Tibial artery (tissue), 4 donors: Measurements from ENCODE around the gene TOX2.

Experiments
- DNase-seq, 2 donors: peaks; one replicate each; pipeline ENCODE4 v3.0.0-alpha.2; 2019
- H3K27ac ChIP-seq, 2 donors: fragments of 200-600 bp; sonication (generic) in 1 of 2; 1 replicate in 1 of 2; 2 replicates in 1 of 2; pipeline ENCODE4 v1.5.1; 2018 to 2019; ENCODE audit warnings: mild to moderate bottlenecking in 1 of 2
- H3K27me3 ChIP-seq, 2 donors: fragments of 200-600 bp; sonication (generic) in 1 of 2; one replicate each; pipeline versions ENCODE4 v1.5.1 to v1.6.0; 2016 to 2019
- H3K36me3 ChIP-seq, 3 donors: fragments of 200-600 bp; sonication (generic) in 2 of 3; one replicate each; pipeline ENCODE4 v1.5.1; 2016 to 2019; ENCODE audit warnings: mild to moderate bottlenecking in 2 of 3
- H3K4me1 ChIP-seq, 4 donors: fragments of 200-600 bp; sonication (generic) in 2 of 4; 1 replicate in 3 of 4; 2 replicates in 1 of 4; pipeline ENCODE4 v1.5.1; 2016 to 2019
- H3K4me3 ChIP-seq, 2 donors: fragments of 200-600 bp; sonication (generic) in 1 of 2; 1 replicate in 1 of 2; 2 replicates in 1 of 2; pipeline ENCODE4 v1.5.1; 2018 to 2019; ENCODE audit warnings: mild to moderate bottlenecking in 2 of 2
- H3K9me3 ChIP-seq, 3 donors: fragments of 200-600 bp; sonication (generic) in 1 of 3; one replicate each; pipeline ENCODE4 v1.5.1; 2016 to 2019
- intact Hi-C: fragments of 100-400 bp; cut with DNase I; formaldehyde crosslinking; loops from one replicate; pipeline ENCODE4 v1.15.0; 2023; ENCODE audit warnings: low total_unique reads
- TF ChIP-seq, protein P1 (sequence below), 2 experiments: fragments of 200-600 bp in 1 of 2; fragments of 450-650 bp in 1 of 2; IDR thresholded peaks; one replicate each; pipeline ENCODE4 v1.5.1; 2017 to 2019; ENCODE audit warnings: antibody characterized with exemption in 2 of 2, mild to moderate bottlenecking in 1 of 2, moderate library complexity in 1 of 2

Gene TOX2

DNA sequence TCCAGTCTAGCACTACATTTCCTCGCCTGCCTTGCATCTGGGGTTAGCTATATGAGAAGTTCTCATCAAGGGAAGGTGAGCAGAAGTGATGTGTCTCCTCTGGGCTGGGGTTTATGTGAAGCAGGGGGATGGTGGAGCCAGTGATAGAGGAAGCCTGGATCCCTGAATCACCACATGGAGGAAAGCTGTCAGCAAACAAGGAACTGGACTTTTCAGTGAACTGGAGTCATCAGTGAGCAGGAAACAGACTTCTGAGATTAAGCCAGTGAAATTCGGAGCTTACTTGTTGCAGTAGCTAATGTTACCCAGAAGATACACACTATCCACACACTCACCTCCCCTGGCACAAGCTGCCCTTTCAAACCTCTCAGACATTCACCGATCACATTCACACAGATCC, 13.4 kb upstream of the TOX2 start:
- no peak for DNase-seq
- Histone ChIP-seq H3K36me3 (no peaks in the 10 kb centered on the region), H3K27me3 (no peaks in the 10 kb centered on the region), H3K4me1 (no peaks in the 10 kb centered on the region), H3K4me3 (no peak overlapping the region), H3K9me3 (no peaks in the 10 kb centered on the region), H3K27ac (no peak overlapping the region)
- intact Hi-C loops, result no loop called here
- TF ChIP-seq, protein P1, sequence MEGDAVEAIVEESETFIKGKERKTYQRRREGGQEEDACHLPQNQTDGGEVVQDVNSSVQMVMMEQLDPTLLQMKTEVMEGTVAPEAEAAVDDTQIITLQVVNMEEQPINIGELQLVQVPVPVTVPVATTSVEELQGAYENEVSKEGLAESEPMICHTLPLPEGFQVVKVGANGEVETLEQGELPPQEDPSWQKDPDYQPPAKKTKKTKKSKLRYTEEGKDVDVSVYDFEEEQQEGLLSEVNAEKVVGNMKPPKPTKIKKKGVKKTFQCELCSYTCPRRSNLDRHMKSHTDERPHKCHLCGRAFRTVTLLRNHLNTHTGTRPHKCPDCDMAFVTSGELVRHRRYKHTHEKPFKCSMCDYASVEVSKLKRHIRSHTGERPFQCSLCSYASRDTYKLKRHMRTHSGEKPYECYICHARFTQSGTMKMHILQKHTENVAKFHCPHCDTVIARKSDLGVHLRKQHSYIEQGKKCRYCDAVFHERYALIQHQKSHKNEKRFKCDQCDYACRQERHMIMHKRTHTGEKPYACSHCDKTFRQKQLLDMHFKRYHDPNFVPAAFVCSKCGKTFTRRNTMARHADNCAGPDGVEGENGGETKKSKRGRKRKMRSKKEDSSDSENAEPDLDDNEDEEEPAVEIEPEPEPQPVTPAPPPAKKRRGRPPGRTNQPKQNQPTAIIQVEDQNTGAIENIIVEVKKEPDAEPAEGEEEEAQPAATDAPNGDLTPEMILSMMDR (IDR thresholded peaks at IDR 0.05), result no peak

DNA sequence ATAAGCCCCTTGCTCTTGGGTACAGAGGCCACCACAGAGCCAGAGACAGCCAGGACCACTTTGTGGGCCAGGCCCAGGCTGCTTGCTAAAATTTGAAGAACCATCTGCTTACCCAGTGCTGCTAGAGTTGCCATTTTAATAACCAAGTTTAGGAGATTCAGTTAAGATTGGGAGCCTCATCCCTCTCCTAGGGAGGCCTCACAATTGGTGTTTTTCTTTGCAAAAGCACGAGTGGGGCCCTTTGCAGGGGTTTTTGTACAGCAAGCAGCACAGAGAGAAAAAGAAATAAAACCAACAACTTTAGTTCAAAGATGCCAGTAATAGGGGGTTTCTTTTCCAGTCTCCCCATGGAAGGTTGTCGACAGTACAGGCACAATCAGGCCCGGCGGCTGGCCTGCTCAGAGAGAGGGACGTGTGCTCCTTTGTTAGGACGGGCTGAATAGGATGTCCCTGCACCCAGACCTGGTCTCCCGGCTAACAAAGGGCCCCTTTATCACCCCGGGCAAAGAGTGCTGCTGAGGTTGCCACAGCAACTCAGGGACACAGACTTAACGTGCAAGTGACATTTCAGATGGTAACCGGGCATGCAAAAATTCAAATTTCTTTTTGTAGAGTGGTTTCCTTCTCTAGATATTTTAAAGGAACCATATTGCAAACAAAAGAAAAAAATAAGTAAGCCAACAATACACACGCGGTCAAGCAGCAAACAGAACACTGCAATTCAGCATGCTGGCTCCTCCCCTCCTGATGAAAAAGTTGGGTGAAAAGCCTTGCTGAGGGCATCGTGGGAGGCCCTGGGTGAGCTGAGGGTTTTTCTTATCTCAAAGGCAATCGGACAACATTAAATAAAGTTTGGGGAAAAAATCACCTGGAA, 10.5 kb upstream of the TOX2 start:
- intact Hi-C loops, result no loop called here
- Histone ChIP-seq H3K27me3 (no peaks in the 10 kb centered on the region), H3K4me1 (no peaks in the 10 kb centered on the region), H3K27ac (no peak overlapping the region), H3K4me3 (no peak overlapping the region), H3K36me3 (no peaks in the 10 kb centered on the region), H3K9me3 (peaks cover 0 to 10% (median 3%) of the 10 kb centered on the region in 3 donors)
- DNase-seq, result no peak
- TF ChIP-seq, protein P1 (IDR thresholded peaks at IDR 0.05), result no peak

DNA sequence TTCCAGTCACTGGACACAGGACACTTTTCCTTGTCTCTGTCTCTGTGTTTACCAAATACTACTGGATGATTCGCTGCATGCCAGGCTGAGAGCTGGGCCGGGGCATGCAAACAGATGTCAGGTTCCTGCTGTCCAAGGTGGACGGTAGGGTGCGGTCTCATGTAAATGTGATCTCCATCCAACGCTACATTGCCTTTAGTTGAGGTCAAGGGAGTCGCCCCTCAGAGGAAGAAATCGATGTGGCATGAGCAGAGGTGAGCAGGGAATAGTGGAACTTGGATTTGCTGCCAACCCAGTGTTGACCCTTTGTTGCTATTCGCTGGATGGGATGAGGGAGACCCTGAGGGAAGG, 9.8 kb upstream of the TOX2 start:
- DNase-seq, result no peak
- intact Hi-C loops, result no loop called here
- no peaks in the 10 kb centered on the region for H3K27me3 ChIP-seq

DNA sequence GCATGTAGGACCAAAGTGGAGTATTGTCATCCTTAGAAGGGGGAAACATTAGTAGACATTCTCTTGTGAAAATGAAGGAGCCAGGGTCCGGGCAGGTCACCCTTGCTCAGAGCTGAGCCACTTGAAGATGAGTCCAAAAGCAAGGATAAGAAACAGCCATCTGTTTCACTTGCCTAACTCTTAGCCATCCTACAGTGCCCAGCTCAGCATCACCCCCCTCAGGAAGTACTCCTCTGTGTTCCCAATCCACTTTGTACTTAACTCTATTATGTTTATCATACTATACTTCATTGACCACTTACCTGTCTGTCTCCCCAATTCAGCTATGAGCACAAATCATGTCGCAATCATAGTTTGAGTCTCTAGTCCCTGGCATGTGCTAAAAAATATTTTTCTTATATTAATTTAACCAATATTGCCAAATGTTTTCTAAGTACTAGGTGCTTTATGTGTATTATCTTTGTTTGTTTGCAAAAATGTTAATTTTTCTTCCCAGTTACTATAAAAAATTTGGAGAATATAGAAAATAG, 8.1 kb upstream of the TOX2 start:
- no peaks in the 10 kb centered on the region for H3K36me3 ChIP-seq
- DNase-seq, result no peak

More for the DNA sequence above, 9.8 kb upstream of the TOX2 start:
- Histone ChIP-seq H3K27ac (no peak overlapping the region), H3K4me1 (no peaks in the 10 kb centered on the region), H3K9me3 (peaks cover 0 to 11% (median 3%) of the 10 kb centered on the region in 3 donors), H3K4me3 (no peak overlapping the region), H3K36me3 (no peaks in the 10 kb centered on the region)
- TF ChIP-seq, protein P1 (IDR thresholded peaks at IDR 0.05), result no peak

DNA sequence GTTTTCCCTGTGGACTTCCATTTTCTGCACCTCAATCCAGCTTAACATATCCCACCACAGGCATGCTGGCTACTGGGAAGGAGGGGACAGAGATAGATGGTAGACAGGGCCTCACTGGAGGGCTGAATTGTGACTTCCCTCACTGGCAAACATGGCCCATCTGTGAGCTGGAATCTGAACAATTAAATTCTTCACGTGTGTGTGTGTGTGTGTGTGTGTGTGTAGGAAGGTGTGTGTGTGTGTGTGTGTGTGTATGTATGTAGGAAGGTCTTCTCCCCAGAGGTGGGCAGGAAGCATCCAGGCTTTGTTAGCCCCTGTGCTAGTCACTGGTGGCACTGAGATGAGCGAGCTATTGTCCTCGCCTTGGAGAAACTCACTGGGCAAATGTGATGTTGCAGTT, 5.4 kb upstream of the TOX2 start:
- Histone ChIP-seq H3K36me3 (no peaks in the 10 kb centered on the region), H3K27ac (no peak overlapping the region), H3K4me3 (no peak overlapping the region), H3K27me3 (peaks cover 0 to 11% of the 10 kb centered on the region in 2 donors), H3K4me1 (peaks cover 0 to under 1% (median 0%) of the 10 kb centered on the region in 4 donors), H3K9me3 (peaks cover 6 to 30% (median 24%) of the 10 kb centered on the region in 3 donors)
- DNase-seq, result no peak
- TF ChIP-seq, protein P1 (IDR thresholded peaks at IDR 0.05), result no peak
- intact Hi-C loops, result no loop called here

More for the DNA sequence above, 8.1 kb upstream of the TOX2 start:
- peaks cover 2 to 11% (median 4%) of the 10 kb centered on the region in 3 donors for H3K9me3 ChIP-seq
- TF ChIP-seq, protein P1 (IDR thresholded peaks at IDR 0.05), result no peak
- H3K4me1 ChIP-seq, result no peaks in the 10 kb centered on the region
- H3K4me3 ChIP-seq, result no peak overlapping the region
- intact Hi-C loops, result no loop called here
- H3K27ac ChIP-seq, result no peak overlapping the region
- H3K27me3 ChIP-seq, result no peaks in the 10 kb centered on the region
